ENCODE results near the gene SPEF2.
"Not testable (repeated sequence)": the region's sequence is repeated elsewhere in the genome, so short reads cannot be mapped to it uniquely, and the experiment has no call there.

The SPEF2 gene

GRCh38 chr5:35828082-35828598 is 210.5 kb downstream of the SPEF2 start:
- DNase-seq, result no peak

- no peak for DNase-seq
Observed at GRCh38 chr5:35830587-35830986, 212.9 kb downstream of the SPEF2 start.

- no peak for DNase-seq
Observed at GRCh38 chr5:35832762-35833161, 215.1 kb downstream of the SPEF2 start.

GRCh38 chr5:35833224-35833623 is 215.6 kb downstream of the SPEF2 start:
- DNase-seq, result no peak

- DNase-seq, result no peak
Observed at GRCh38 chr5:35835796-35836742, 218.4 kb downstream of the SPEF2 start.

GRCh38 chr5:35838370-35839042 is 220.8 kb downstream of the SPEF2 start:
- DNase-seq, result no peak

- DNase-seq, result no peak
Observed at GRCh38 chr5:35842856-35843255, 225.2 kb downstream of the SPEF2 start.

GRCh38 chr5:35845508-35845907 is 227.8 kb downstream of the SPEF2 start:
- DNase-seq, result not testable (repeated sequence)

- no peak for DNase-seq
Observed at GRCh38 chr5:35847491-35847890, 229.8 kb downstream of the SPEF2 start.

GRCh38 chr5:35847961-35848360 is 230.3 kb downstream of the SPEF2 start:
- no peak for DNase-seq

GRCh38 chr5:35849860-35850259 is 232.2 kb downstream of the SPEF2 start:
- DNase-seq, result no peak

- no peak for DNase-seq
Observed at GRCh38 chr5:35850967-35851680, 233.5 kb downstream of the SPEF2 start.

GRCh38 chr5:35852084-35852734 is 234.5 kb downstream of the SPEF2 start:
- DNase-seq, result no peak

GRCh38 chr5:35852773-35853172 is 235.1 kb downstream of the SPEF2 start:
- DNase-seq, result no peak

GRCh38 chr5:35853631-35854030 is 236.0 kb downstream of the SPEF2 start:
- DNase-seq, result no peak

GRCh38 chr5:35854248-35854647 is 236.6 kb downstream of the SPEF2 start:
- DNase-seq, result no peak

- DNase-seq, result no peak
Observed at GRCh38 chr5:35855187-35855586, 237.5 kb downstream of the SPEF2 start.

- DNase-seq, result not testable (repeated sequence)
Observed at GRCh38 chr5:35856186-35856764, 238.6 kb downstream of the SPEF2 start.

GRCh38 chr5:35856765-35857351 is 239.2 kb downstream of the SPEF2 start, which contains the start of gene IL7R:
Gene IL7R, plus strand, starts transcription at chr5:35856891. Its CDS starts 87 bp downstream, at chr5:35856978.
- no peak for DNase-seq

GRCh38 chr5:35857606-35858205 is 240.0 kb downstream of the SPEF2 start:
- DNase-seq, result no peak

- no peak for DNase-seq
Observed at GRCh38 chr5:35859101-35859661, 241.5 kb downstream of the SPEF2 start.
